T1000 (cell line): ENCODE results near the gene GLIS2.
"Not testable (repeated sequence)": the region's sequence is repeated elsewhere in the genome, so short reads cannot be mapped to it uniquely, and the experiment has no call there.

ENCODE experiments used
- DNase-seq: peaks from one replicate; lab custom pipeline; 2025; ENCODE audit warnings: mixed read lengths; lab: John Stamatoyannopoulos, UW

Gene GLIS2

GRCh38 chr16:4336701-4337539 lies 21.1 kb downstream of the GLIS2 start:
- DNase-seq = no peak

DNA sequence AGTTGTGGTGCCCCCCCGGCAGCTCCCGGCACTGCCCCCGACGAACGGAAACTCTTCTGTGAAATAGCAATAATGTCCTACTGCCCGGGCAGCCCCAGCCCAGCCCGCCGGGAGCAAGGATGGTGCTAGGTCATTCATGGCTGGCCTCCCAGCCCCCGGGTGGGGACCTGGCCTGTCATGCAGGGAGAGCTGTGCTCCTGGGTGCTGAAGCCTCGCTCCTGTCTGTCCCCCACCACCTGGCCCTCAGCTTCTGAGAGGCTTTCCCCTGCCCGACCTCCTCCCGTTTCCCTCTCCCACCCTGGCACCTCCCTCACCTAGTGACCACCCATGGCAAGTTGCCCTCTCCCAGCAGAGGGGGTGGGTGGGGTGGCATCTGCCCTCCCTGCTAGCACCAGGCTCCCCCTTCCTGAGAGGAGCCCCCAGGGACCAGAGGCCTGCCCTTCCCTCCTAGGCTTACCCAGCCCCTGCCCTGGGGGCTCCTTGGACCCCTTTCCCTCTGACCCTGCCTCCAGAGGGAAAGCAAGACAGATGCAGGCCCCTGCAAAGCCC lies 21.7 kb downstream of the GLIS2 start:
- DNase-seq = no peak

DNA sequence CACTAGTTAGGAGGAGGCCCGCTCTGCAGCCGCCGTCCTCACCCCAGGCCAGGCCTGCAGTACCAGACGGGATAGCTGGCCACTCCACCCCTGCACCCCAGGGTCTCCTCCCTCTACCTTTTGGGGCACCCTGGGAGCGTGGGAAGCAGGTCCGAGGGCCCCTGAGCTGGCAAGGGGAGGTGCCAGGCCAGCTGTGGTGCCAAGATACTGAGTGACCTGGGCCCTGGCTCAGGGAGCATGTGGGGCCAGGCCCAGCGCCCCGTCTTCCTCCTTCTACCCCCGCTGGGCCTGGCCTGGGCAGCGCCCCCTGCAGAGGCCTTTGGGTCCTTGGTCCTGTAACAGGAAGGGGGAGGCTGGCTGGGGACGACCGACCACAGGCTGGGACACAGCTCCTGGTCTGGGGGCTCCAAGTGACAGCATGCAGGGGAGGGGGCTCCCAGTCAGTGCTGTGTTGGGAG lies 22.3 kb downstream of the GLIS2 start:
- no peak for DNase-seq

- no peak for DNase-seq
Measured at GRCh38 chr16:4338712-4339299, 22.9 kb downstream of the GLIS2 start.

GRCh38 chr16:4339455-4339854 lies 23.6 kb downstream of the GLIS2 start:
- no peak for DNase-seq

DNA sequence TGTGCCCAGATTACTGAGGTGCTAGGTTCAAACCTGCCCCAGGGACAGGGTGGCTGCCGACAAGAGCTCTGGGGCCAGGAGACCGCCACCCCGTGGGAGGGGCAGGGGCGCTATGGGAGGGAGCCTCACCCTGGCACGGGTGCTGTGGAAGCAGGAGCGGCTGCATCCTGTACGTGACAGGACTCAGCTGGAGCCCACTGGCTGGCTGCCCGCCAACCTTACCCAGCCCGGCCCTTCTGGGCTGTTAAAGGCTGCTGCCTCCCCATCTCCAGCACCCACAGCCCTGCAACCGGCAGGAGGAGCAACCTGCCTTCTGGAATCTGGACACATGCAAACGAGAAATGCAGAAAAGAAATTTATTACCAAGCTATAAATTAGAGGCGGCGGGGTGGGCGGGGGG lies 24.0 kb downstream of the GLIS2 start:
- no peak for DNase-seq

- DNase-seq = no peak
Measured at GRCh38 chr16:4340443-4340842, 24.6 kb downstream of the GLIS2 start.

DNA sequence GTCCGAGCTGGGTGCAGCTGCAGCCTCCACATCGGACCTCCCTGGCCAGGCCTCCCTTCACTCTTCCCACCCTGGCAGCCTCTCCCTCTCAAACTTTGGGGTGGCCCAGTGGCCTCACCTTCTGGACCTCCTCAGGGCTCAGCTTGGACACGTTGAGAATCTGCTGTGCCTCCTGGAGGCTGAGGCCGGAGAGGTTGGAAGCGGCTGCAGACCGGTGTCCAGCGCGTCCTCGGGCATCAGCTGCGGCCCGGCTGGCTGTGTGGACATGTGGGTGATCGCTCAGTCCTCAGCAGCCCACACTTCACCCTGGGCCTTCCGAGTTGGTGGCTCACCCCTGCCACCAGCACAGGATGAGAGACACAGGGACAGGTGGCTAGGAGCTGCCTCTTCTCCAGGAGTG lies 25.4 kb downstream of the GLIS2 start:
- no peak for DNase-seq

GRCh38 chr16:4342866-4343744 lies 27.2 kb downstream of the GLIS2 start:
- DNase-seq = no peak

- DNase-seq = not testable (repeated sequence)
Measured at GRCh38 chr16:4344300-4344982, 28.6 kb downstream of the GLIS2 start.

GRCh38 chr16:4344983-4345835 lies 29.3 kb downstream of the GLIS2 start:
- DNase-seq = no peak

GRCh38 chr16:4345836-4346781 lies 30.2 kb downstream of the GLIS2 start:
- no peak for DNase-seq

- no peak for DNase-seq
Measured at GRCh38 chr16:4347010-4347409, 31.1 kb downstream of the GLIS2 start.

GRCh38 chr16:4347765-4348509 lies 32.1 kb downstream of the GLIS2 start:
- DNase-seq = no peak

DNA sequence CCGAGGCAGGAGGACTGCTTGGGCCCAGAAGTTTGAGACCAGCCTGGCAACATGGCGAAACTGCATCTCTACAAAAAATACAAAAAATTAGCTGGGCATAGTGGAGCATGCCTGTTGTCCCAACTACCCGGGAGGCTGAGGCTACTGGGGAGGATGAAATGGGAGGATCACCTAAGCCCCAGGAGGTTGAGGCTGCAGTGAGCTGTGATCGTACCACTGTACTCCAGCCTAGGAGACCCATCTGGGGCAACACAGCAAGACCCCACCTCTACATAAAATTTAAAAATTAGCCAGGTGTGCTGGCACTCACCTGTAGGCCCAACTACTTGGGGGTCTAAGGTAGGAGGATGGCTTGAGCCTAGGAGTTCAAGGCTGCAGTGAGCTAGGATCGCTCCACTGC lies 33.5 kb downstream of the GLIS2 start:
- no peak for DNase-seq

- no peak for DNase-seq
Measured at GRCh38 chr16:4350365-4350786, 34.5 kb downstream of the GLIS2 start.

GRCh38 chr16:4350787-4351659 lies 35.2 kb downstream of the GLIS2 start, which contains the start of gene PAM16:
TSS of gene PAM16 (minus strand) at chr16:4351321. CDS start at chr16:4351234, 87 bp downstream.
- peak; percentile 97 for DNase-seq

- DNase-seq = no peak
Measured at GRCh38 chr16:4351880-4352279, 36.0 kb downstream of the GLIS2 start.
